Measurements from ENCODE around the gene ACTR6. TPM values are rescaled to one million over a fixed set of nuclear protein-coding genes. Genes with fewer than 3 reads are reported as not detected.

Gene ACTR6
- total RNA-seq, 1 experiment from 2014 or later = 20.3 TPM

Other genes with a start within 250 kb of the ACTR6 start
- gene ANKS1B, start 215.9 kb upstream of the ACTR6 start, total RNA-seq (2014; rRNA removed; shearing (Covaris generic)) = not detected in 2 replicates
- gene BLTP3B, start 57.9 kb upstream of the ACTR6 start, total RNA-seq (2014; rRNA removed; shearing (Covaris generic)) = 17.4 and 33.7 TPM in 2 replicates
- gene DEPDC4, start 66.3 kb downstream of the ACTR6 start, total RNA-seq (2014; rRNA removed; shearing (Covaris generic)) = 1.9 and 2.5 TPM in 2 replicates
- gene SCYL2, start 66.4 kb downstream of the ACTR6 start, total RNA-seq (2014; rRNA removed; shearing (Covaris generic)) = 46.8 and 54.9 TPM in 2 replicates
- not detected in 2 replicates for gene SLC17A8, start 156.3 kb downstream of the ACTR6 start, total RNA-seq (2014; rRNA removed; shearing (Covaris generic))

Measured in SJSA1 (cell line).